ENCODE data around the gene CDK15. TPM values are rescaled to one million over a fixed set of nuclear protein-coding genes. Genes with fewer than 3 reads are reported as not detected.

Gene CDK15
- total and polyA plus RNA-seq, 9 of the 15 experiments (the other 6 are each of a cell fraction or from before 2014, with no cell fraction given): not detected

GRCh38 chr2:201908901-201909300 lies 102.6 kb downstream of the CDK15 start:
- H3K27me3 ChIP-seq (ENCODE audit: control insufficient read depth in 2 of 2, insufficient read depth in 2 of 2, low read length in 2 of 2): peaks cover 2 to 9% of the 10 kb centered on the region in 2 experiments; a peak in 1 of 5 replicates
- DNase-seq (ENCODE audit: extremely low read depth in 1 of 4, low spot score in 3 of 4) (no peak), FAIRE-seq (no peak), ATAC-seq (no peak)
- H2AFZ ChIP-seq (ENCODE audit: low read depth, low read length): no peak overlapping the region
- no peak overlapping the region for H3K9ac ChIP-seq (ENCODE audit: insufficient read depth in 1 of 2, low read depth in 2 of 2, low read length in 2 of 2)
- H3K9me1 ChIP-seq (ENCODE audit: control insufficient read depth, insufficient read depth, low read length): no peaks in the 10 kb centered on the region
- POLR2A ChIA-PET: interaction anchor here (0.8 kb wide), 1 partner anchor 12 kb away, joined by 4 read pairs; no protein-coding TSS in a partner anchor
- 5% methylated on average over 2 of the region's 2 CpGs for WGBS (ENCODE audit: insufficient coverage, low coverage, missing lambda C conversion rate)
- H3K9me3 ChIP-seq (replicated peaks; ENCODE audit: control insufficient read depth, insufficient read depth, low read depth, low read length): no peaks in the 10 kb centered on the region
- no peak overlapping the region for H3K4me2 ChIP-seq (ENCODE audit: insufficient read depth, low read length)
- intact Hi-C loops (cut with micrococcal nuclease): no loop called here
- CTCF ChIA-PET (ENCODE audit: low intra/inter-chr PET ratio): no interaction called here
- no peaks in the 10 kb centered on the region for H3K79me2 ChIP-seq (ENCODE audit: control insufficient read depth, insufficient read depth, low read length)
- TF ChIP-seq ZNF764 (CRISPR knock-in tag; IDR thresholded peaks at IDR 0.05; ENCODE audit: low read depth): no peak
- no peak for TF ChIP-seq CC2D1A (IDR thresholded peaks at IDR 0.05)
- TF ChIP-seq TCF3 (CRISPR knock-in tag; IDR thresholded peaks at IDR 0.05): no peak
- TF ChIP-seq MYNN (IDR thresholded peaks at IDR 0.05): no peak
- no peak for TF ChIP-seq MYNN (CRISPR knock-in tag; IDR thresholded peaks at IDR 0.05)
- TF ChIP-seq THRB (CRISPR knock-in tag; conservative IDR thresholded peaks at IDR 0.05): no peak
- no peak for TF ChIP-seq MYBL2 (IDR thresholded peaks at IDR 0.05; ENCODE audit: low read depth)
- no peak for TF ChIP-seq MYBL2 (CRISPR knock-in tag; IDR thresholded peaks at IDR 0.05; ENCODE audit: borderline replicate concordance)
- TF ChIP-seq OTX1 (CRISPR knock-in tag; IDR thresholded peaks at IDR 0.05): no peak
- no peak for TF ChIP-seq CGGBP1 (CRISPR knock-in tag; IDR thresholded peaks at IDR 0.05)
- in situ Hi-C loops (cut with MboI): no loop called here
- no peak overlapping the region for H3K27ac ChIP-seq (ENCODE audit: extremely low read depth, low read depth, low read length)
- H3K4me3 ChIP-seq: no peak overlapping the region
- no TSS peak for BruUV-seq (replicated peaks)
- H3K36me3 ChIP-seq (ENCODE audit: control insufficient read depth, insufficient read depth, low read length): no peaks in the 10 kb centered on the region
- no peaks in the 10 kb centered on the region for H4K20me1 ChIP-seq (replicated peaks; ENCODE audit: control insufficient read depth, insufficient read depth, low read length)
- H3K4me1 ChIP-seq (replicated peaks in 1 of 2; ENCODE audit: control insufficient read depth in 2 of 2, insufficient read depth in 2 of 2, low read length in 2 of 2): peaks cover 0 to 12% of the 10 kb centered on the region in 2 experiments; a peak in 3 of 5 replicates

Data from K562 (cell line).